ENCODE results near the gene NFX1.

The NFX1 gene

DNA sequence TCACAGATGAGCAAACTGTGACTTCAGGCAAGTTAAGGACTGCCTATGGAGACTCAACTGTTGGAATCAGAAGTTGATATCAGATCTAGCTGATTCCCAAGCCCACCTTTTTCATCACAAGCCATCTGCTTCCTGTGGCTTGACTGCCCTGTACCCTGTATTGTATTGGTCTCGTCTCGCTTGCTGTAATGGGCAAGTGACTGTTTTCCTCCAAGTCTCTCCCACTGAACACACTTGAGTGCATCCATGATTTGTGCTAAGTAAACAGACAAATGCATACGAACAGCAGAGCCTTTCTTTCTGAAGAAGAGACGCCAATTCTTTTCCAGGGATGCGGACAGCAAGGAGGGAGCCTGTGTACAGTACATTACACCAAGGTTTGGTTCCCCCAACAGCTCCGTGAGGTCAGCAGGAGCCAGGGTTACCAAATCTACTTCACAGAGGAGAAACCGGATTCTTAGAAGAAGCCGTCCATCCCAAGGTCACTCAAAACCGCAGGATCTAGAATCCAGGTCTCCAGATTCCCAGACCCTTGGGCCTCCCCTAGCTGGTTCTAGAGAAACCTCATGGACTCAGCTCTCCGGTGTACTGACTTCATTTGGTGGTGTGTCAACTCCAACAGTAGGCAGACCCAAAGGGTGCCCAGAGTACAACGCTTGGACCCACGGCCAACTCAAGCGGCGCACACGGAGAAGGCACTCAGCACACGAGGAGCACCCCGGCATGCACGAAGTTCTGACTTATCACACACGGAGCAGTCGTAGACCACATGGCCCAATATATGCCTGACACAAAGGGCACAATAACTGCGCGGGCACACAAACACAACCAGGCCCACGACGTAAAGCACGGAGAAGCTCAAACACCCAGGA is 26.9 kb upstream of the NFX1 start:
- Histone ChIP-seq H4K8ac (ENCODE audit: low read length) (no peak overlapping the region), H2BK12ac (ENCODE audit: low read length in 2 of 2) (no peak overlapping the region), H3K14ac (ENCODE audit: low read length in 2 of 2) (peak overlapping the region in 1 of 2 experiments; percentile 45), H3K4me1 (ENCODE audit: control insufficient read depth, insufficient read depth, low read depth, low read length) (peaks cover 12% of the 10 kb centered on the region), H3K27me3 (ENCODE audit: control insufficient read depth in 1 of 2, insufficient read depth in 1 of 2, low read length in 2 of 2) (no peaks in the 10 kb centered on the region), H2BK15ac (ENCODE audit: low read depth, poor library complexity, severe bottlenecking) (no peak overlapping the region), H2BK120ac (ENCODE audit: low read depth, low read length) (no peak overlapping the region), H2BK5ac (ENCODE audit: low read depth, low read length, poor library complexity, severe bottlenecking) (no peak overlapping the region), H2AK5ac (ENCODE audit: low read length, severe bottlenecking) (no peak overlapping the region), H3K18ac (ENCODE audit: low read depth in 1 of 2, low read length in 2 of 2) (peak overlapping the region in 1 of 2 experiments; percentile 75), H3K27ac (ENCODE audit: low read length, poor library complexity, severe bottlenecking) (no peak overlapping the region), H2AFZ (ENCODE audit: low read depth, low read length) (peak overlapping the region; percentile 89), H3K23ac (ENCODE audit: low read length in 2 of 2) (peak overlapping the region in 1 of 2 experiments; percentile 92), H3K36me3 (ENCODE audit: control insufficient read depth in 1 of 2, insufficient read depth in 2 of 2, low read depth in 1 of 2, low read length in 2 of 2) (peaks cover 4 to 61% of the 10 kb centered on the region in 2 experiments), H3K79me1 (replicated peaks; ENCODE audit: low read length, poor library complexity, severe bottlenecking) (peaks cover 42% of the 10 kb centered on the region), H4K91ac (ENCODE audit: low read length) (no peak overlapping the region), H3K4me3 (ENCODE audit: insufficient read depth in 1 of 2, low read depth in 1 of 2, low read length in 2 of 2) (peak overlapping the region; percentile 92 to 97), H3K9me3 (ENCODE audit: control insufficient read depth, low read length) (no peaks in the 10 kb centered on the region), H3K4me2 (ENCODE audit: low read length, poor library complexity, severe bottlenecking) (peak overlapping the region; percentile 48), H3K9ac (ENCODE audit: low read length) (peak overlapping the region; percentile 93), H3K4ac (ENCODE audit: low read depth in 1 of 2, low read length in 2 of 2) (peak overlapping the region in 1 of 2 experiments; percentile 55)
- DNase-seq: peak; percentile 63
- WGBS: 7% methylated on average over 25 of the region's 25 CpGs

DNA sequence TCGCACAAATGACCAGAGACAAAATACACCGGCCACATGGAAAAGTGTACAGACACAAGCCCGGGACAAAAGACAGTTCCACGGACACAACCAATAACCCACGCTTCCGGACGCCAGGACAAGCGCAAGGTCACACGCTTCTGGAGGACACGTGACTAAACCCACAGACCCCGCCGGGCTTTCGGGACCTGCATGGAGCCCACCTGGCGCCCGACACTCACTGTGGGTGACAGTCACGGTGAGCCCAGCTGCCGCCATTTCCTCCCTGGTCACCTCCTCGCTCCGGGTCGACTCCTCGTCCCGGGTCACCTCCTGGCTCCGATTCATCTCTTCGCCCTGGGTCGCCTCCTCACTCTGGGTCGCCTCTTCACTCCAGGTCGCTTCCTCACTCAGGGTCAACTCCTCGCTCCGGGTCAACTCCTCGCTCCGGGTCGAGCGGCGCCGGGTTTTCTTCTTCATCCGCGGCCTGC is 26.3 kb upstream of the NFX1 start:
- Histone ChIP-seq H3K36me3 (ENCODE audit: control insufficient read depth in 1 of 2, insufficient read depth in 2 of 2, low read depth in 1 of 2, low read length in 2 of 2) (peaks cover 4 to 61% of the 10 kb centered on the region in 2 experiments), H3K27me3 (ENCODE audit: control insufficient read depth in 1 of 2, insufficient read depth in 1 of 2, low read length in 2 of 2) (no peaks in the 10 kb centered on the region), H3K4me3 (ENCODE audit: insufficient read depth in 1 of 2, low read depth in 1 of 2, low read length in 2 of 2) (peak overlapping the region; percentile 92 to 97), H2AK5ac (ENCODE audit: low read length, severe bottlenecking) (no peak overlapping the region), H2AFZ (ENCODE audit: low read depth, low read length) (peak overlapping the region; percentile 89), H3K4ac (ENCODE audit: low read depth in 1 of 2, low read length in 2 of 2) (peak overlapping the region in 1 of 2 experiments; percentile 84), H3K27ac (ENCODE audit: low read length, poor library complexity, severe bottlenecking) (no peak overlapping the region), H2BK120ac (ENCODE audit: low read depth, low read length) (no peak overlapping the region), H4K8ac (ENCODE audit: low read length) (no peak overlapping the region), H3K18ac (ENCODE audit: low read depth in 1 of 2, low read length in 2 of 2) (peak overlapping the region in 1 of 2 experiments; percentile 75), H3K4me1 (ENCODE audit: control insufficient read depth, insufficient read depth, low read depth, low read length) (peaks cover 12% of the 10 kb centered on the region), H3K79me1 (replicated peaks; ENCODE audit: low read length, poor library complexity, severe bottlenecking) (peaks cover 42% of the 10 kb centered on the region), H3K9ac (ENCODE audit: low read length) (peak overlapping the region; percentile 93), H2BK5ac (ENCODE audit: low read depth, low read length, poor library complexity, severe bottlenecking) (no peak overlapping the region), H3K9me3 (ENCODE audit: control insufficient read depth, low read length) (no peaks in the 10 kb centered on the region), H4K91ac (ENCODE audit: low read length) (no peak overlapping the region), H3K4me2 (ENCODE audit: low read length, poor library complexity, severe bottlenecking) (peak overlapping the region; percentile 48), H2BK15ac (ENCODE audit: low read depth, poor library complexity, severe bottlenecking) (no peak overlapping the region), H3K14ac (ENCODE audit: low read length in 2 of 2) (peak overlapping the region in 1 of 2 experiments; percentile 45), H3K23ac (ENCODE audit: low read length in 2 of 2) (peak overlapping the region in 1 of 2 experiments; percentile 92), H2BK12ac (ENCODE audit: low read length in 2 of 2) (peak overlapping the region in 1 of 2 experiments; percentile 49)
- WGBS: 0% methylated on average over 37 of the region's 37 CpGs
- DNase-seq: peak; percentile 48

DNA sequence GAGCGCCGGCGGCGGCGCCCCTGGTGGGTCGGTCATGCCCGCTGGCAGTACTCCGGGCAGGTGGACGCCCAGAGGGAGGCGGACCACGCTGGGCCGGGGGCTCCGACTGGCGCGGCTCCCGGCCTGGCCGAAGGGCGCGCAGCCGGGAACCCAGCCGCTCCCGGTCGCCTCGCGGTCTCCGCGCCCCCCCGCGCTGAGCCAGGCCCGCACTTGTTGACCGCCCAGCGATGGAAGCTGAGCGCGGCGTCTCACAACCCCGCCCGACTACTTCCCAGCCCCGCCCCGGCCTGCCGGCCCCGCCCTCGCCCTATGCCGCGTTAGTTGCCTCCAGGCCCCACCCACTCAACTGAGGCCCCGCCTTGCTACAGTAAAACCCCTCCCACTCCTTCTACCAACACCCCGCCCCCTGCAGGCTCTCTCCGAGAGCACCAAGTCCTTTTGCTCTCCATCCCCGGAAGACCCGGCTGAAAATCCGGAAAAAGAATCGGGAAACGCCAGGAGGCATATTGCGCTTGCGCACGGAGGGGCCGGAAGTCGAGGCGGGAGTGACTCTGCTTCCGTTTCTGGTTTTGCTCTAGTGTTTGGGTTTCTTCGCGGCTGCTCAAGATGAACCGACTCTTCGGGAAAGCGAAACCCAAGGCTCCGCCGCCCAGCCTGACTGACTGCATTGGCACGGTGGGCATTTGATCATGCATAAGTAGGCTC is 25.7 kb upstream of the NFX1 start, which contains the start of the genes BAG1 and CHMP5:
TSS of gene BAG1 (minus strand) at position 236 of the 705 bp plus-strand sequence.
TSS of gene CHMP5 (plus strand) at position 577 of the 705 bp plus-strand sequence. CDS start at position 607, 30 bp downstream.
- peak within 1 kb of the TSS; percentile 88 for H2BK120ac ChIP-seq (ENCODE audit: low read depth, low read length)
- H3K36me3 ChIP-seq (ENCODE audit: control insufficient read depth in 1 of 2, insufficient read depth in 2 of 2, low read depth in 1 of 2, low read length in 2 of 2): peaks cover 7 to 60% of the 10 kb centered on the region in 2 experiments
- no peak within 1 kb of the TSS for H2BK15ac ChIP-seq (ENCODE audit: low read depth, poor library complexity, severe bottlenecking)
- peak within 1 kb of the TSS; percentile 92 to 97 for H3K4me3 ChIP-seq (ENCODE audit: insufficient read depth in 1 of 2, low read depth in 1 of 2, low read length in 2 of 2)
- peak; percentile 99 for DNase-seq
- peak within 1 kb of the TSS; percentile 67 for H3K4me2 ChIP-seq (ENCODE audit: low read length, poor library complexity, severe bottlenecking)
- no peaks in the 10 kb centered on the region for H3K9me3 ChIP-seq (ENCODE audit: control insufficient read depth, low read length)
- H2BK5ac ChIP-seq (ENCODE audit: low read depth, low read length, poor library complexity, severe bottlenecking): peak within 1 kb of the TSS; percentile 15
- 1% methylated on average over 66 of the region's 67 CpGs for WGBS
- peak within 1 kb of the TSS; percentile 73 for H3K27ac ChIP-seq (ENCODE audit: low read length, poor library complexity, severe bottlenecking)
- H2BK12ac ChIP-seq (ENCODE audit: low read length in 2 of 2): peak within 1 kb of the TSS in 1 of 2 experiments; percentile 49
- peak within 1 kb of the TSS; percentile 88 for H4K91ac ChIP-seq (ENCODE audit: low read length)
- H3K79me1 ChIP-seq (replicated peaks; ENCODE audit: low read length, poor library complexity, severe bottlenecking): peaks cover 37% of the 10 kb centered on the region
- H3K14ac ChIP-seq (ENCODE audit: low read length in 2 of 2): peak within 1 kb of the TSS; percentile 44 to 89
- H2AFZ ChIP-seq (ENCODE audit: low read depth, low read length): peak within 1 kb of the TSS; percentile 89
- H3K18ac ChIP-seq (ENCODE audit: low read depth in 1 of 2, low read length in 2 of 2): peak within 1 kb of the TSS; percentile 4 to 79
- peak within 1 kb of the TSS in 1 of 2 experiments; percentile 97 for H3K23ac ChIP-seq (ENCODE audit: low read length in 2 of 2)
- peak within 1 kb of the TSS; percentile 97 for H3K9ac ChIP-seq (ENCODE audit: low read length)
- H3K4me1 ChIP-seq (ENCODE audit: control insufficient read depth, insufficient read depth, low read depth, low read length): peaks cover 12% of the 10 kb centered on the region
- H3K4ac ChIP-seq (ENCODE audit: low read depth in 1 of 2, low read length in 2 of 2): peak within 1 kb of the TSS; percentile 69 to 97
- H2AK5ac ChIP-seq (ENCODE audit: low read length, severe bottlenecking): peak within 1 kb of the TSS; percentile 47
- no peaks in the 10 kb centered on the region for H3K27me3 ChIP-seq (ENCODE audit: control insufficient read depth in 1 of 2, insufficient read depth in 1 of 2, low read length in 2 of 2)
- H4K8ac ChIP-seq (ENCODE audit: low read length): peak within 1 kb of the TSS; percentile 63
